Kidney epithelial cell (primary cell): Measurements from ENCODE around the gene SHKBP1. TPM values are rescaled to one million over a fixed set of nuclear protein-coding genes. Genes with fewer than 3 reads are reported as not detected.
"Not testable (repeated sequence)": the region's sequence is repeated elsewhere in the genome, so short reads cannot be mapped to it uniquely, and the experiment has no call there.

ENCODE experiments used
- DNase-seq: peaks from one replicate; pipeline ENCODE4 v3.0.0-alpha.2; 2010; ENCODE audit warnings: low read depth
- H3K27me3 ChIP-seq: 2 replicates; pipeline ENCODE4 v1.6.0; 2011; ENCODE audit warnings: low read length; ENCODE audit not compliant: control insufficient read depth, insufficient read depth
- H3K36me3 ChIP-seq: 2 replicates; pipeline ENCODE4 v1.5.1; 2011; ENCODE audit warnings: low read length; ENCODE audit not compliant: control insufficient read depth, insufficient read depth
- H3K4me3 ChIP-seq: 2 replicates; pipeline ENCODE4 v1.5.1; 2011; ENCODE audit warnings: low read depth, mild to moderate bottlenecking, control low read depth, low read length
- CTCF ChIP-seq: IDR thresholded peaks from 2 replicates; pipeline ENCODE4 v1.5.1; 2011; ENCODE audit warnings: mild to moderate bottlenecking, moderate library complexity, low read length, control low read depth, inconsistent platforms; ENCODE audit not compliant: insufficient read depth, poor library complexity, severe bottlenecking
- total RNA-seq: library from RNA; depleted of rRNA; stranded (reverse); fragments of >200 nt; gene quantifications from 2 replicates; pipeline ENCODE4 v1.2.3, GENCODE V29; 2015

Gene SHKBP1
- total RNA-seq, 1 donor from 2014 or later, result 105 TPM

DNA sequence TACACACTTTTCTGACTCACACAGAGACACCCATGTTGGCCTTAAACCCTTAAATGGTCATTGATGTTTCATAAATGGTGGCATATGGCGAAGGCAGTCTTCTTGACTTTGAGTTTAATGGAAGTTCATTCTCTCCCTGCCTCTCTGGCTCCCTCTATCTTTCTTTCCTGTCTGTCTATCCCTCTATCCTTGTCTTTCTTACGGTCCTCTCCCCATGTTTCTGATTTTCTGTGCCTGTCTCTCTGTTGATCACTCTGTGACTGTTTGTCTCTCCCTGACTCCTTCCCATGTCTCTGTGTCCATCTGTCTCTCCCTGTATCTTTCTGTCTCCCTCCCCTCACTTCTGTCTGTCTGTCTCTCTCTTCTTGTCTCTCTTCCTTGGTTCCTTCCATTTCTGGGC, 43.2 kb upstream of the SHKBP1 start:
- DNase-seq, result no peak
- no peaks in the 10 kb centered on the region for H3K36me3 ChIP-seq
- peaks cover 17% of the 10 kb centered on the region for H3K27me3 ChIP-seq
- peak; percentile 26 for TF ChIP-seq CTCF
- H3K4me3 ChIP-seq, result no peak overlapping the region

DNA sequence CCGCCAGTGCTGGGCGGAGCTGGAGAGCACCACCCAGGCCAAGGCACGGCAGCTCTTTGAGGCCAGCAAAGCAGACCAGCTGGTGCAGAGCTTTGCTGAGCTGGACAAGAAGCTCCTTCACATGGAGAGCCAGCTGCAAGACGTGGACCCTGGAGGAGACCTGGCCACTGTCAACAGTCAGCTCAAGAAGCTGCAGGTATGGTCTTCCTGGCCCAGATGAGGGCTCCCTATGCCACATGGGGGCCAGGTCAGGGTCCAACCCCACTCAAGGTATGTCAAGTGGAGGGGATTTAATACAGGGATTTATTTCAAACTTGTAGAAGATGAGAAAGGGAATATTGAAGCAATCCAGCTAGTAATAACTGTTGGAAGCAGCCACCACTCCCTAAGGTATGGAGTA, 42.5 kb upstream of the SHKBP1 start:
- H3K27me3 ChIP-seq, result peaks cover 18% of the 10 kb centered on the region
- no peaks in the 10 kb centered on the region for H3K36me3 ChIP-seq
- H3K4me3 ChIP-seq, result no peak overlapping the region
- TF ChIP-seq CTCF, result no peak
- DNase-seq, result no peak

- TF ChIP-seq CTCF, result no peak
- peaks cover 2% of the 10 kb centered on the region for H3K27me3 ChIP-seq
- no peaks in the 10 kb centered on the region for H3K36me3 ChIP-seq
- no peak for DNase-seq
- H3K4me3 ChIP-seq, result no peak overlapping the region
Measured at GRCh38 chr19:40539070-40539469, 37.6 kb upstream of the SHKBP1 start.

- H3K4me3 ChIP-seq, result no peak overlapping the region
- no peak for TF ChIP-seq CTCF
- peaks cover 2% of the 10 kb centered on the region for H3K27me3 ChIP-seq
- no peaks in the 10 kb centered on the region for H3K36me3 ChIP-seq
- DNase-seq, result no peak
Measured at GRCh38 chr19:40542202-40542859, 34.3 kb upstream of the SHKBP1 start.

- Histone ChIP-seq H3K36me3 (no peaks in the 10 kb centered on the region), H3K4me3 (no peak overlapping the region), H3K27me3 (peaks cover 2% of the 10 kb centered on the region)
- DNase-seq, result no peak
- no peak for TF ChIP-seq CTCF
Measured at GRCh38 chr19:40543029-40543597, 33.6 kb upstream of the SHKBP1 start.

DNA sequence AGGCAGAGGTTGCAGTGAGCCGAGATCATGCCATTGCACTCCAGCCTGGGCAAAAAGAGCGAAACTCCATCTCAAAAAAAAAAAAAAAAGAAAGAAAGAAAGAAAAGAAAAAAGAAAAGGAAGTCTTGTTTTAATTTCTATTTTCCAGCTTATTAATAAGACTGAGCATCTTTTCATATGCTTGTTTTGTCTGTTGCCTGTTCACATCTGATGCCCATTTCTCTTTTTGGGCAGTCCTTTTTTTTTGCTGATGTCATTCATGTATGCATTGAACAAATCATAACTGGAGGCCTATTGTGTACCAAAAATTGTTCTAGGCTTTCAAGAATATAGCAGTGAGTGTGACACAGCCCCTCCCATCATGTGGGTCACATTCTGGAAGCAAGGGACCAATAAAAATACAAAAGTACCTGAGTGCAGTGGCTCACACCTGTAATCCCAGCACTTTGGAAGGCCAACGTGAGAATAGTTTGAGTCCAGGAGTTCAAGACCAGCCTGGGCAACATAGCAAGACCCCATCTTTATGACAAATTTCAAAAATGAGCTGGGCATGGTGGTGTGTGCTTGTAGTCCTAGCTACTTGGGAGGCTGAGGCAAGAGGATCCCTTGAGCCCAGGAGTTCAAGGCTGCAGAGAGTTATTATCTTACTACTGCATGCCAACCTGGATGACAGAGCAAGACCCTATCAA, 30.4 kb upstream of the SHKBP1 start:
- not testable (repeated sequence) for H3K36me3 ChIP-seq, H3K4me3 ChIP-seq, H3K27me3 ChIP-seq, DNase-seq

- H3K36me3 ChIP-seq, H3K27me3 ChIP-seq, H3K4me3 ChIP-seq, DNase-seq: not testable (repeated sequence)
Measured at GRCh38 chr19:40547190-40547589, 29.5 kb upstream of the SHKBP1 start.
